Stomach (tissue), 4 donors: ENCODE measurements around the gene FXN.

Experiments
- EP300 ChIP-seq: sonication (generic); formaldehyde crosslinking; IDR thresholded peaks from one replicate; pipeline ENCODE4 v1.6.1; 2017; ENCODE audit warnings: antibody characterized with exemption
- POLR2A ChIP-seq, 4 donors: fragments of 450-650 bp; IDR thresholded peaks; one replicate each; pipeline ENCODE4 v1.6.1; 2016; ENCODE audit warnings: antibody characterized with exemption in 4 of 4, control low read depth in 2 of 4, mild to moderate bottlenecking in 1 of 4, moderate library complexity in 1 of 4
- POLR2AphosphoS5 ChIP-seq, 3 donors: sonication (generic); formaldehyde crosslinking; IDR thresholded peaks; one replicate each; pipeline ENCODE4 v1.6.1; 2016; ENCODE audit warnings: antibody characterized with exemption in 3 of 3
- TF ChIP-seq, protein P1 (sequence below), 7 experiments: fragments of 450-650 bp in 4 of 7; fragments of 200-600 bp in 3 of 7; sonication (generic) in 3 of 7; IDR thresholded peaks; one replicate each; pipeline ENCODE4 v1.5.1; 2016 to 2019; ENCODE audit warnings: antibody characterized with exemption in 7 of 7, control low read depth in 2 of 7, mild to moderate bottlenecking in 1 of 7

DNA sequence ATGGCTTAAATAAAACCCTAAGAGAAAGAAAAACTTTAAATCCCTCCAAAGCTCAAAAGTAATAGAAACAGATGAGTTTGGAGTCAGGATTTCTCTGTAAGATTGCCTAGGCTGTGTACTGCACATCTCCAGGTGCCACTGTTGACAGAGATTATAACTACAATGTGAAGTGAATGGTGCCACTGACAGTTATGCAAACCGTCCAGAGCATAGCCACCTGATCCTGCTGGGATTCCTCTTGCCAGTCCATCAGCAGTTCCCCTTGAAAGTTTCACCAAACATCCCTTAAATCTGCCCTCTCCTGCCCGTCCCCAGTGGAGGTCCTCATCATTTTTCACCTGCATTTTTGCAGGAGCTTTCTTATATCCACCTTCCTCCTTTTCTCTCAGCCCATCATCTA is 42.5 kb downstream of the FXN start:
- TF ChIP-seq POLR2A (IDR thresholded peaks at IDR 0.05) (no peak), POLR2AphosphoS5 (IDR thresholded peaks at IDR 0.05) (no peak), EP300 (no peak)
- TF ChIP-seq, protein P1, sequence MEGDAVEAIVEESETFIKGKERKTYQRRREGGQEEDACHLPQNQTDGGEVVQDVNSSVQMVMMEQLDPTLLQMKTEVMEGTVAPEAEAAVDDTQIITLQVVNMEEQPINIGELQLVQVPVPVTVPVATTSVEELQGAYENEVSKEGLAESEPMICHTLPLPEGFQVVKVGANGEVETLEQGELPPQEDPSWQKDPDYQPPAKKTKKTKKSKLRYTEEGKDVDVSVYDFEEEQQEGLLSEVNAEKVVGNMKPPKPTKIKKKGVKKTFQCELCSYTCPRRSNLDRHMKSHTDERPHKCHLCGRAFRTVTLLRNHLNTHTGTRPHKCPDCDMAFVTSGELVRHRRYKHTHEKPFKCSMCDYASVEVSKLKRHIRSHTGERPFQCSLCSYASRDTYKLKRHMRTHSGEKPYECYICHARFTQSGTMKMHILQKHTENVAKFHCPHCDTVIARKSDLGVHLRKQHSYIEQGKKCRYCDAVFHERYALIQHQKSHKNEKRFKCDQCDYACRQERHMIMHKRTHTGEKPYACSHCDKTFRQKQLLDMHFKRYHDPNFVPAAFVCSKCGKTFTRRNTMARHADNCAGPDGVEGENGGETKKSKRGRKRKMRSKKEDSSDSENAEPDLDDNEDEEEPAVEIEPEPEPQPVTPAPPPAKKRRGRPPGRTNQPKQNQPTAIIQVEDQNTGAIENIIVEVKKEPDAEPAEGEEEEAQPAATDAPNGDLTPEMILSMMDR (IDR thresholded peaks at IDR 0.05) = no peak
